Measurements from ENCODE around the gene SMIM24. TPM values are rescaled to one million over a fixed set of nuclear protein-coding genes. Genes with fewer than 3 reads are reported as not detected.

SMIM24 gene
- total RNA-seq, 1 donor from 2014 or later: not detected

- H3K27ac ChIP-seq: peak overlapping the region; percentile 80 to 99
- TF ChIP-seq CTCF (IDR thresholded peaks at IDR 0.05): no peak
- intact Hi-C loops (cut with DNase I): no loop called here
- peaks cover 12 to 17% of the 10 kb centered on the region in 2 donors for H3K36me3 ChIP-seq
- no peaks in the 10 kb centered on the region for H3K27me3 ChIP-seq
- H3K4me3 ChIP-seq: no peak overlapping the region
- H3K9me3 ChIP-seq: no peaks in the 10 kb centered on the region
- peaks cover 9 to 48% of the 10 kb centered on the region in 2 donors for H3K4me1 ChIP-seq
- DNase-seq (ENCODE audit: low spot score in 2 of 2): no peak
These were observed 14.8 kb downstream of the SMIM24 start for GRCh38 chr19:3465552-3465951.

- H3K4me1 ChIP-seq: peaks cover 16 to 56% of the 10 kb centered on the region in 2 donors
- TF ChIP-seq CTCF (IDR thresholded peaks at IDR 0.05): no peak
- H3K27me3 ChIP-seq: no peaks in the 10 kb centered on the region
- no peak overlapping the region for H3K4me3 ChIP-seq
- H3K9me3 ChIP-seq: no peaks in the 10 kb centered on the region
- no peak for DNase-seq (ENCODE audit: low spot score in 2 of 2)
- H3K27ac ChIP-seq: peak overlapping the region; percentile 89 to 99
- intact Hi-C loops (cut with DNase I): no loop called here
- peaks cover 12 to 17% of the 10 kb centered on the region in 2 donors for H3K36me3 ChIP-seq
These were observed 15.6 kb downstream of the SMIM24 start for GRCh38 chr19:3464587-3465235.

GRCh38 chr19:3463714-3464586, 16.4 kb downstream of the SMIM24 start:
- Histone ChIP-seq H3K27ac (peak overlapping the region; percentile 89 to 99), H3K4me3 (no peak overlapping the region), H3K36me3 (peaks cover 12 to 17% of the 10 kb centered on the region in 2 donors), H3K27me3 (no peaks in the 10 kb centered on the region), H3K9me3 (no peaks in the 10 kb centered on the region), H3K4me1 (peaks cover 22 to 62% of the 10 kb centered on the region in 2 donors)
- intact Hi-C loops (cut with DNase I): no loop called here
- TF ChIP-seq CTCF (IDR thresholded peaks at IDR 0.05): no peak
- no peak for DNase-seq (ENCODE audit: low spot score in 2 of 2)

- DNase-seq (ENCODE audit: low spot score in 2 of 2): no peak
- H3K4me3 ChIP-seq: no peak overlapping the region
- no peaks in the 10 kb centered on the region for H3K9me3 ChIP-seq
- peaks cover 12 to 17% of the 10 kb centered on the region in 2 donors for H3K36me3 ChIP-seq
- peaks cover 30 to 63% of the 10 kb centered on the region in 2 donors for H3K4me1 ChIP-seq
- H3K27me3 ChIP-seq: no peaks in the 10 kb centered on the region
- intact Hi-C loops (cut with DNase I): no loop called here
- H3K27ac ChIP-seq: peak overlapping the region; percentile 89 to 99
- TF ChIP-seq CTCF (IDR thresholded peaks at IDR 0.05): no peak
These were observed 17.2 kb downstream of the SMIM24 start for GRCh38 chr19:3462991-3463713.

- Histone ChIP-seq H3K4me3 (peak overlapping the region in 1 of 2 donors; percentile 24), H3K27me3 (no peaks in the 10 kb centered on the region), H3K9me3 (no peaks in the 10 kb centered on the region), H3K27ac (peak overlapping the region; percentile 98 to 99), H3K4me1 (peaks cover 37 to 51% of the 10 kb centered on the region in 2 donors), H3K36me3 (peaks cover 26 to 36% of the 10 kb centered on the region in 2 donors)
- peak in 1 of 2 donors; percentile 87 for DNase-seq (ENCODE audit: low spot score in 2 of 2)
- TF ChIP-seq CTCF (IDR thresholded peaks at IDR 0.05): no peak
- intact Hi-C loops (cut with DNase I): loop anchor here (1.0 to 10.0 kb wide), 4 partner anchors 9 to 1295 kb away; partner anchors contain the start of genes DOT1L and TBXA2R
These were observed 20.3 kb downstream of the SMIM24 start for GRCh38 chr19:3459965-3460582.
